H1 (cell line): ENCODE data around the gene SPINT1. TPM values are rescaled to one million over a fixed set of nuclear protein-coding genes. Genes with fewer than 3 reads are reported as not detected.

ENCODE experiments used
- CTCF ChIA-PET: fragments of 300-600 bp; sonication (Branson Sonifier 250); formaldehyde crosslinking; loops from one replicate; lab custom pipeline; 2021; ENCODE audit not compliant: partially characterized antibody; lab: Charles Lee
- POLR2A ChIA-PET: fragments of 300-600 bp; sonication (Branson Sonifier 250); formaldehyde crosslinking; loops from one replicate; lab custom pipeline; 2021; ENCODE audit warnings: inconsistent platforms; ENCODE audit not compliant: partially characterized antibody; lab: Charles Lee
- DNase-seq, 2 experiments: peaks; one replicate each; pipeline versions ENCODE4 v3.0.0 to v3.0.0-alpha.2; 2010 to 2022; ENCODE audit warnings: low spot score in 2 of 2, low read depth in 1 of 2, mixed read lengths in 1 of 2
- FAIRE-seq: peaks from 2 replicates; lab custom pipeline; 2011; peaks lifted over from hg19 to GRCh38; lab: Jason Lieb, UNC
- H2AFZ ChIP-seq: 2 replicates; pipeline ENCODE4 v1.8.1; 2012; ENCODE audit warnings: low read length, inconsistent platforms
- H2AK5ac ChIP-seq: 2 replicates; pipeline ENCODE4 v1.6.1; 2013; ENCODE audit warnings: low read depth, low read length
- H2BK120ac ChIP-seq: replicated peaks from 2 replicates; pipeline ENCODE3; 2013; ENCODE audit warnings: low read depth, low read length, inconsistent platforms
- H2BK12ac ChIP-seq: 2 replicates; pipeline ENCODE4 v1.6.1; 2013; ENCODE audit warnings: low read depth, low read length
- H2BK15ac ChIP-seq: 2 replicates; pipeline ENCODE4 v1.6.1; 2013; ENCODE audit warnings: low read length
- H2BK20ac ChIP-seq: 2 replicates; pipeline ENCODE4 v1.6.1; 2013; ENCODE audit warnings: low read length
- H2BK5ac ChIP-seq: 2 replicates; pipeline ENCODE4 v1.6.1; 2013; ENCODE audit warnings: low read depth, low read length
- H3K14ac ChIP-seq: 2 replicates; pipeline ENCODE4 v1.6.1; 2013; ENCODE audit warnings: inconsistent platforms; ENCODE audit not compliant: insufficient read length
- H3K18ac ChIP-seq: 2 replicates; pipeline ENCODE4 v1.6.1; 2013; ENCODE audit warnings: low read length; ENCODE audit errors: extremely low read depth
- H3K23ac ChIP-seq: 2 replicates; pipeline ENCODE4 v1.6.1; 2013; ENCODE audit warnings: inconsistent platforms; ENCODE audit not compliant: insufficient read length
- H3K23me2 ChIP-seq: 2 replicates; pipeline ENCODE4 v1.6.1; 2013; ENCODE audit warnings: low read depth, low read length
- H3K27ac ChIP-seq: 2 replicates; pipeline ENCODE4 v1.6.1; 2011; ENCODE audit warnings: low read depth, low read length, inconsistent platforms
- H3K27me3 ChIP-seq, 4 experiments: replicated peaks in 1 of 4; 1 replicate in 1 of 4; 2 replicates in 3 of 4; pipeline versions ENCODE4 v1.6.1 to v1.8.1; 2011 to 2013; ENCODE audit warnings: low read length in 3 of 4, mild to moderate bottlenecking in 3 of 4, inconsistent platforms in 2 of 4, mixed read lengths in 2 of 4, moderate library complexity in 1 of 4; ENCODE audit not compliant: control insufficient read depth in 3 of 4, insufficient read depth in 3 of 4; ENCODE audit errors: extremely low read depth in 1 of 4
- H3K36me3 ChIP-seq, 4 experiments: 2 replicates each; pipeline versions ENCODE4 v1.6.1 to v1.8.1; 2011 to 2013; ENCODE audit warnings: mild to moderate bottlenecking in 4 of 4, low read length in 3 of 4, moderate library complexity in 2 of 4, control low read depth in 1 of 4, inconsistent platforms in 1 of 4; ENCODE audit not compliant: insufficient read depth in 4 of 4, control insufficient read depth in 2 of 4
- H3K4ac ChIP-seq: replicated peaks from 2 replicates; pipeline ENCODE3; 2013; ENCODE audit warnings: low read length, low read depth, mixed read lengths, inconsistent platforms; ENCODE audit not compliant: insufficient read length
- H3K4me1 ChIP-seq, 4 experiments: replicated peaks in 1 of 4; 1 replicate in 1 of 4; 2 replicates in 3 of 4; pipeline versions ENCODE4 v1.6.1 to v1.8.1; 2011 to 2013; ENCODE audit warnings: low read length in 3 of 4, inconsistent platforms in 2 of 4, mixed read lengths in 1 of 4; ENCODE audit not compliant: insufficient read depth in 4 of 4, control insufficient read depth in 3 of 4
- H3K4me2 ChIP-seq, 2 experiments: 2 replicates each; pipeline versions ENCODE4 v1.6.1 to v1.8.1; 2011 to 2013; ENCODE audit warnings: low read depth in 2 of 2, low read length in 2 of 2, control low read depth in 1 of 2, inconsistent platforms in 1 of 2, mild to moderate bottlenecking in 1 of 2; ENCODE audit not compliant: insufficient read depth in 1 of 2
- H3K4me3 ChIP-seq, 4 experiments: fragments of 200-600, 300-600 bp in 1 of 4; sonication (generic), shearing (Covaris generic), sonication (Bioruptor Twin) in 1 of 4; 2 replicates each; pipeline versions ENCODE4 v1.5.1 to v1.8.1; 2011 to 2016; ENCODE audit warnings: low read length in 4 of 4, low read depth in 3 of 4, control low read depth in 2 of 4, inconsistent platforms in 2 of 4, mild to moderate bottlenecking in 2 of 4, mixed read lengths in 1 of 4, moderate library complexity in 1 of 4; ENCODE audit not compliant: insufficient read depth in 2 of 4; ENCODE audit errors: extremely low read depth in 1 of 4
- H3K56ac ChIP-seq: replicated peaks from 2 replicates; pipeline ENCODE3; 2013; ENCODE audit warnings: low read depth, mild to moderate bottlenecking, mixed read lengths, low read length, inconsistent platforms; ENCODE audit not compliant: insufficient read length
- H3K79me1 ChIP-seq: 2 replicates; pipeline ENCODE4 v1.6.1; 2013; ENCODE audit warnings: low read depth, low read length, control low read depth
- H3K79me2 ChIP-seq, 2 experiments: 2 replicates each; pipeline versions ENCODE4 v1.6.1 to v1.8.1; 2012 to 2013; ENCODE audit warnings: low read length in 2 of 2, mild to moderate bottlenecking in 2 of 2, inconsistent platforms in 1 of 2; ENCODE audit not compliant: insufficient read depth in 2 of 2, control insufficient read depth in 1 of 2
- H3K9ac ChIP-seq, 4 experiments: replicated peaks in 1 of 4; 1 replicate in 1 of 4; 2 replicates in 3 of 4; pipeline versions ENCODE4 v1.6.1 to v1.8.1; 2011 to 2013; ENCODE audit warnings: low read depth in 3 of 4, low read length in 3 of 4, control low read depth in 2 of 4, mild to moderate bottlenecking in 2 of 4, moderate library complexity in 2 of 4, inconsistent platforms in 1 of 4; ENCODE audit errors: extremely low read depth in 1 of 4
- H3K9me3 ChIP-seq, 2 experiments: 2 replicates each; pipeline versions ENCODE4 v1.6.1 to v1.8.1; 2012 to 2013; ENCODE audit warnings: mild to moderate bottlenecking in 2 of 2, moderate library complexity in 2 of 2, control low read depth in 1 of 2, inconsistent platforms in 1 of 2, low read depth in 1 of 2, low read length in 1 of 2, mixed read lengths in 1 of 2; ENCODE audit not compliant: insufficient read depth in 2 of 2
- H4K20me1 ChIP-seq, 2 experiments: replicated peaks in 1 of 2; 2 replicates each; pipeline versions ENCODE3 to v1.8.1; 2011 to 2013; ENCODE audit warnings: inconsistent platforms in 2 of 2, low read length in 2 of 2, mild to moderate bottlenecking in 1 of 2; ENCODE audit not compliant: insufficient read depth in 2 of 2, control insufficient read depth in 1 of 2
- H4K5ac ChIP-seq: 2 replicates; pipeline ENCODE4 v1.6.1; 2013; ENCODE audit warnings: low read length, low read depth, mixed read lengths, inconsistent platforms; ENCODE audit not compliant: insufficient read length
- H4K8ac ChIP-seq: 2 replicates; pipeline ENCODE4 v1.8.0; 2013; ENCODE audit warnings: mild to moderate bottlenecking, moderate library complexity, low read length, inconsistent platforms; ENCODE audit not compliant: insufficient read depth; ENCODE audit errors: extremely low read depth
- H4K91ac ChIP-seq: replicated peaks from 2 replicates; pipeline ENCODE3; 2013; ENCODE audit warnings: low read length, mixed read lengths, inconsistent platforms; ENCODE audit not compliant: insufficient read length
- ATF2 ChIP-seq: IDR thresholded peaks from 2 replicates; pipeline ENCODE4 v1.6.1; 2012; ENCODE audit warnings: low read length, inconsistent platforms
- BACH1 ChIP-seq: IDR thresholded peaks from 2 replicates; pipeline ENCODE4 v1.6.1; 2012; ENCODE audit warnings: low read length, improper control_type of control experiment
- BRCA1 ChIP-seq: IDR thresholded peaks from 2 replicates; pipeline ENCODE4 v1.6.1; 2012; ENCODE audit warnings: low read depth, low read length, improper control_type of control experiment
- CBX8 ChIP-seq: fragments of 300-800, 300-1000 bp; sonication (generic); IDR thresholded peaks from 2 replicates; pipeline ENCODE4 v1.7.1; 2016; ENCODE audit warnings: low read depth, low read length, borderline replicate concordance
- EP300 ChIP-seq, 2 experiments: IDR thresholded peaks; 1 replicate in 1 of 2; 2 replicates in 1 of 2; pipeline ENCODE4 v1.6.1; 2011 to 2012; ENCODE audit warnings: low read depth in 2 of 2, low read length in 2 of 2, mild to moderate bottlenecking in 2 of 2, borderline replicate concordance in 1 of 2, inconsistent platforms in 1 of 2, moderate library complexity in 1 of 2
- GABPA ChIP-seq: IDR thresholded peaks from 2 replicates; pipeline ENCODE4 v1.6.1; 2011; ENCODE audit warnings: mild to moderate bottlenecking, low read length, moderate library complexity, borderline replicate concordance; ENCODE audit not compliant: insufficient read depth
- RBBP5 ChIP-seq: IDR thresholded peaks from 2 replicates; pipeline ENCODE4 v1.7.1; 2012; ENCODE audit warnings: low read depth, mild to moderate bottlenecking, inconsistent platforms, low read length, moderate library complexity, borderline replicate concordance
- SAP30 ChIP-seq: fragments of 300-600 bp; sonication (generic); IDR thresholded peaks from 2 replicates; pipeline ENCODE4 v1.7.1; 2012; ENCODE audit warnings: low read length, moderate library complexity, mild to moderate bottlenecking, inconsistent platforms; ENCODE audit not compliant: insufficient read depth, insufficient replicate concordance
- TAF1 ChIP-seq: IDR thresholded peaks from 2 replicates; pipeline ENCODE4 v1.6.1; 2011; ENCODE audit warnings: mild to moderate bottlenecking, low read depth, low read length
- TCF12 ChIP-seq: IDR thresholded peaks from 2 replicates; pipeline ENCODE4 v1.6.1; 2011; ENCODE audit warnings: low read depth, mild to moderate bottlenecking, low read length
- WGBS, 2 experiments: shearing (Covaris generic) in 1 of 2; methylation state at CpG; one replicate each; pipeline versions ENCODE4 v1.1.6 to v1.1.7; 2013 to 2015; ENCODE audit warnings: low lambda C conversion rate in 2 of 2, mixed read lengths in 2 of 2, inconsistent platforms in 1 of 2, low coverage in 1 of 2, missing lambda C conversion rate in 1 of 2; ENCODE audit not compliant: insufficient replicate concordance in 2 of 2, insufficient coverage in 1 of 2, insufficient read length in 1 of 2; ENCODE audit errors: extremely low coverage in 1 of 2, missing lambda C conversion rate in 1 of 2; 5-methylcytosine and 5-hydroxymethylcytosine counted together
- polyA plus RNA-seq, 7 experiments: library from polyadenylated mRNA; depleted of rRNA in 3 of 7; stranded (reverse) in 5 of 7; unstranded in 2 of 7; fragments of >200 nt in 5 of 7; fragments of 200-250 nt in 2 of 7; gene quantifications; 1 replicate in 5 of 7; 2 replicates in 1 of 7; 4 replicates in 1 of 7; pipeline versions ENCODE4 v1.2.1 to v1.2.3, GENCODE V29; 2011 to 2013; ENCODE audit warnings: missing spikeins in 2 of 7, mixed read lengths in 2 of 7
- total RNA-seq: library from RNA; stranded (reverse); fragmentation: NEBNext Ultra II Directional; extraction: Animal tissue kit (Norgen Biotek cat#: 25700); gene quantifications from 2 replicates; pipeline ENCODE4 v1.2.1, GENCODE V29; 2021

SPINT1 gene
- total and polyA plus RNA-seq, 2 of the 8 experiments (the other 6 are each of a cell fraction or from before 2014, with no cell fraction given) = 117 to 155 TPM

DNA sequence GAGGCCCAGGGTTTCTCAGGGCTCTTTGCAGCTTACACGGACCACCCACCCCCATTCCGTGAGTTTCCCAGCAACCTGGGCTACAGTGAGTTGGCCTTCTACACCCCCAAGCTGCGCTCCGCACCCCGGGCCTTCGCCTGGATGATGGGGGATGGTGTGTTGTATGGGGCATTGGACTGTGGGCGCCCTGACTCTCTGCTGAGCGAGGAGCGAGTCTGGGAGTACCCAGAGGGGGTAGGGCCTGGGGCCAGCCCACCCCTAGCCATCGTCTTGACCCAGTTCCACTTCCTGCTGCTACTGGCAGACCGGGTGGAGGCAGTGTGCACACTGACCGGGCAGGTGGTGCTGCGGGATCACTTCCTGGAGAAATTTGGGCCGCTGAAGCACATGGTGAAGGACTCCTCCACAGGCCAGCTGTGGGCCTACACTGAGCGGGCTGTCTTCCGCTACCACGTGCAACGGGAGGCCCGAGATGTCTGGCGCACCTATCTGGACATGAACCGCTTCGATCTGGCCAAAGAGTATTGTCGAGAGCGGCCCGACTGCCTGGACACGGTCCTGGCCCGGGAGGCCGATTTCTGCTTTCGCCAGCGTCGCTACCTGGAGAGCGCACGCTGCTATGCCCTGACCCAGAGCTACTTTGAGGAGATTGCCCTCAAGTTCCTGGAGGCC is 55.8 kb downstream of the SPINT1 start:
- Histone ChIP-seq H2BK12ac (no peak overlapping the region), H3K14ac (no peak overlapping the region), H3K9me3 (no peaks in the 10 kb centered on the region), H3K4me2 (no peak overlapping the region), H3K23me2 (peaks cover 3% of the 10 kb centered on the region; the same call in 1 of the 2 replicates), H2BK20ac (no peak overlapping the region), H3K79me1 (peaks cover 3% of the 10 kb centered on the region; the same call in 1 of the 2 replicates), H4K8ac (no peak overlapping the region), H4K5ac (no peak overlapping the region), H2BK15ac (no peak overlapping the region), H2BK5ac (no peak overlapping the region), H4K91ac (no peak overlapping the region), H3K4me1 (peaks cover 0 to 7% (median 5%) of the 10 kb centered on the region in 4 experiments; a peak in 5 of 7 replicates), H3K23ac (no peak overlapping the region), H4K20me1 (peaks cover 14 to 28% of the 10 kb centered on the region in 2 experiments), H3K4ac (no peak overlapping the region), H3K18ac (no peak overlapping the region), H3K27me3 (no peaks in the 10 kb centered on the region), H2AFZ (no peak overlapping the region), H3K79me2 (peaks cover 0 to 21% of the 10 kb centered on the region in 2 experiments; a peak in 3 of 4 replicates), H2BK120ac (no peak overlapping the region), H3K4me3 (no peak overlapping the region), H3K36me3 (peaks cover 19 to 39% (median 35%) of the 10 kb centered on the region in 4 experiments), H3K9ac (no peak overlapping the region), H3K56ac (no peak overlapping the region), H2AK5ac (no peak overlapping the region), H3K27ac (peak overlapping the region; percentile 23)
- no peak for FAIRE-seq
- CTCF ChIA-PET = interaction anchor here (0.6 to 20.6 kb wide), 12 partner anchors 8 to 338 kb away, joined by 3 to 619 read pairs (median 4); partner anchors contain the start of genes CHAC1 and DLL4
- no peak for DNase-seq
- POLR2A ChIA-PET = interaction anchor here (0.6 to 2.3 kb wide), 11 partner anchors 12 to 69 kb away, joined by 3 to 7 read pairs (median 4); partner anchors contain the start of gene CHAC1
- WGBS, 2 experiments = 96% methylated on average over 33 of the region's 33 CpGs; no CpG with 5 or more reads in 1 of the 2 experiments
- TF ChIP-seq BRCA1 (no peak), CBX8 (no peak), BACH1 (no peak), RBBP5 (no peak), SAP30 (no peak), TAF1 (no peak), EP300 (IDR thresholded peaks at IDR 0.05; ENCODE audit: borderline replicate concordance in 1 of 2, low read depth in 2 of 2, low read length in 2 of 2) (no peak), TCF12 (no peak), ATF2 (no peak), GABPA (no peak)
